ENCODE results near the gene CEMIP.

DNA sequence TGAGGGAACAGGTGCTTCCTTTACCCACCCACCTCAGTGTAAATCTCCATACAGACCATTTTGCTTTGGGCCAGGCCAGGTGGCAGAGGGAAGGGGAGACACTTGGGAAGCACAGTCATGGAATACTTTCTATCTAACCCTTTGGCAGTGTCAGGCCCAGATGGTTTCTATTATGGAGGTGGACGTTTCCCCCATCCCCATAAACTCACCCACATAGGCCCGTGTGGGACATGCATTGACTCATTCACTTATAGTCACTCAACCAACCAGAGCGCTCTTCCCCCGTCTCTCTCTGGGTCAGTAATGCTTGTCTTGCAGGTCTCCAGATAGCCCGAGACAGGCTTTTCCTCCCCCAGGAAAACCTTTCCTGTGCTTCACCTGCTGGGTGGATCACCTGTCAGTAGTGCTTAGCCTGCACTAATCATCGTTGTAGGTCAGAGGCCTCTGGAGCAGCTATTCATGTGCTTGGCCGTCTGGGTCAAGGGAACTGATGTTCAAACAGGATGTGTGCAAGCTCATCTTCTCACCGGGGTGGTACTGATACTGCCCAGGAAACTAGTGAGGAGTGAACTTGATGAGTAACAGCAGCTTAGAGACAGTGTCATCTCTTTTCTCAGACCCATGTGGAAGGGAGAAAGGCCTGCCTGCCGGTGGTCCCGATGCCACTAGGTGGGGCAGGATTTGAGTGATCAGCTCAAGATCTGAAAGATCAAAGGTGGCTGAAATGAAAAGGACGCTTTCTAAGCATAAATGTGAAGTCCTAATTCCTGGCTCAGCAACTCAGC, 67.1 kb downstream of the CEMIP start:
- TF ChIP-seq EZH2 (optimal IDR thresholded peaks at IDR 0.05; ENCODE audit: low read depth, low read length): no peak
- TF ChIP-seq, protein P1, sequence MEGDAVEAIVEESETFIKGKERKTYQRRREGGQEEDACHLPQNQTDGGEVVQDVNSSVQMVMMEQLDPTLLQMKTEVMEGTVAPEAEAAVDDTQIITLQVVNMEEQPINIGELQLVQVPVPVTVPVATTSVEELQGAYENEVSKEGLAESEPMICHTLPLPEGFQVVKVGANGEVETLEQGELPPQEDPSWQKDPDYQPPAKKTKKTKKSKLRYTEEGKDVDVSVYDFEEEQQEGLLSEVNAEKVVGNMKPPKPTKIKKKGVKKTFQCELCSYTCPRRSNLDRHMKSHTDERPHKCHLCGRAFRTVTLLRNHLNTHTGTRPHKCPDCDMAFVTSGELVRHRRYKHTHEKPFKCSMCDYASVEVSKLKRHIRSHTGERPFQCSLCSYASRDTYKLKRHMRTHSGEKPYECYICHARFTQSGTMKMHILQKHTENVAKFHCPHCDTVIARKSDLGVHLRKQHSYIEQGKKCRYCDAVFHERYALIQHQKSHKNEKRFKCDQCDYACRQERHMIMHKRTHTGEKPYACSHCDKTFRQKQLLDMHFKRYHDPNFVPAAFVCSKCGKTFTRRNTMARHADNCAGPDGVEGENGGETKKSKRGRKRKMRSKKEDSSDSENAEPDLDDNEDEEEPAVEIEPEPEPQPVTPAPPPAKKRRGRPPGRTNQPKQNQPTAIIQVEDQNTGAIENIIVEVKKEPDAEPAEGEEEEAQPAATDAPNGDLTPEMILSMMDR (IDR thresholded peaks at IDR 0.05; ENCODE audit: low read length): no peak
- no peak for TF ChIP-seq EZH2phosphoT487 (IDR thresholded peaks at IDR 0.05; ENCODE audit: low read length)

Measured in MM.1S (cell line).